ENCODE results near the gene MRPL12.

The MRPL12 gene

DNA sequence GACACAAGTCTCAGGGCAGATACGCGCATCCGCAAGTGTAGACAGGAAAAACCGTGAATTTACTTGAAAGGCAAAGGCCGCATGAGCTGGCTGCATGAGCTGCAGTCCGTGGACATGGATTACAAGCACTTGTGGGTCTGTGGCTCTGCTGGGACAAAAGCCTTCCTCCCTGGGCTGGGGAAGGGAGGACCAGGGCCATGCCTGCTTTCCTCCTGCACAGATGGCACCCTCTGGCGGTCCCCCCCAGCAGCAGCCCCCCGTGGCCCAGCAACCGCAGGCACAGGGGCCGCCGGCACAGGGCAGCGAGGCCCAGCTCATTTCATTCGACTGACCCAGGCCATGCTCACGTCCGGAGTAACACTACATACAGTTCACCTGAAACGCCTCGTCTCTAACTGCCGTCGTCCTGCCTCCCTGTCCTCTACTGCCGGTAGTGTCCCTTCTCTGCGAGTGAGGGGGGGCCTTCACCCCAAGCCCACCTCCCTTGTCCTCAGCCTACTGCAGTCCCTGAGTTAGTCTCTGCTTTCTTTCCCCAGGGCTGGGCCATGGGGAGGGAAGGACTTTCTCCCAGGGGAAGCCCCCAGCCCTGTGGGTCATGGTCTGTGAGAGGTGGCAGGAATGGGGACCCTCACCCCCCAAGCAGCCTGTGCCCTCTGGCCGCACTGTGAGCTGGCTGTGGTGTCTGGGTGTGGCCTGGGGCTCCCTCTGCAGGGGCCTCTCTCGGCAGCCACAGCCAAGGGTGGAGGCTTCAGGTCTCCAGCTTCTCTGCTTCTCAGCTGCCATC, 1.7 kb upstream of the MRPL12 start:
- no peak for DNase-seq

DNA sequence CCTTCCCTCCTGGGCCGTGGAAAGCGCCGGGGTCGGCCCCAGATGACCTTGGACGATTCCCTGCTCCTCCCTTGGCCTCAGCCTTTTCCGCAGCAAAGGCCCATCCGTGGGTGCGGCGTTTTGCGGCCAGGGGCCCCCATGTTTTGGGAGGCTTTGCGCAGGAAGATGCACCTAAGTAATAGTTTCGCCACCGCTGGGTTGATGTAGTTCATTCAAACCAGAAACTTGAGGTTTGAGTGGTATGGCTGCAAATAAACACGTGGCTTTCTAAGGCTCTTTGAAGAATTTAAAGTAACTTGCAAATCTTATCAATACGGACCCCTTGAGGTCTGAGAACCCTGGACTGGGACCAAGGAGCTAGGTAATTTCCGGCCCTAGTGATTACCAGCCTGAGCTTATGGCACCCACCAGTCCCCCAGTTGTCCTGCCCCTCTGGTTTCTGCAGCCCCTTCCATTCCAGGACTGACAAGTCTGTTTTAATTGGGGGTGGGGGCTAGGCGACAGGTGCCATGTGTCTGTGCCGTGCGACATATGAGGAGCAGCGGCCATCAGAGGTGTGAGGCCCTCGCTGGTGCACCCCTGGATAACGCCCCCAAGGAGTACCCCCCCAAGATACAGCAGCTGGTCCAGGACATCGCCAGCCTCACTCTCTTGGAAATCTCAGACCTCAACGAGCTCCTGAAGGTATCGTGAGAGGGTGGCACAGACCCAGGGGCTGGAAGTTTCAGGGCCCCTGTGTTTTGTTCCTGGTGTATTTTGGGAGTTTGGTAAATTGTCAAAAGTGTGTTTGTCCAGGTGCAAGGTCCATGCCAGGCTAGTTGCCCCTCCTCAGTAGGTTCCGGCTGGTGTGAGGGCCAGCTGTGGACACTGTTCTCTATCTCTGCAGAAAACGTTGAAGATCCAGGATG, 834 bp downstream of the MRPL12 start:
- DNase-seq: no peak

DNA sequence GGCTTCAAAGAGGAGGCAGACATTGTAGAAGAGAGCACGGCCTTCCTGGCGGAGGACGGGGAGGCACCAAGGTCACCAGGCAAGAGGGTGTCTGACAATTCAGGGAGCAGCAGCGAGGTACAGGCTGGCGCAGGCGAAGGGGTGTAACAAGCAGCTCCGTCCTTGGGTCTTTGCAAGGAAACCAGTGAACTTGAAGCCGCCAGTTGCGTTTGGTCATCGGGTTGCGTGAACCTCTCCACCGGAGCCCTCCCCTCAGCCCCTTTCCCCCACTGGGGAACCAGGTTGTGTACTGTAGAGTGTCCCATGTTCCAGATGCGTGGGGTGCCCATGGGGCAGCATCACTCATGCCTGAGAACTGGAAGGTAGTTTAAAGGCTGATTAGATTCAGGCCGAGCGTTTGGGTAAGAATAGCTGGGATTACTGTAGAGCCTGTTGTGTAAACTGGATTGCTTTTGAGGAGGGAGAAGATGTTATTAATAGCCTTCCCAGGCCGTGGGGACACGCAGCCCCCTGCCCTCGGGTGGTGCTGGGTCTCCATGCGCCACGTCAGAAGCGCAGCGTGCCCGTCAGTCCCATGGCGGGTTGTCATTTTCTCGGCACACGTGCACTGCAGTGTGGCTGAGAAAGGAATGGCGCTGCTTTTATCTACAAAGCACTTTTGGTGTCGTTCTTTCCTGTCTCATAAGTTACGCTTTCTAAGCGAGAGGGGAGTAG, 2.5 kb downstream of the MRPL12 start:
- DNase-seq: no peak

DNA sequence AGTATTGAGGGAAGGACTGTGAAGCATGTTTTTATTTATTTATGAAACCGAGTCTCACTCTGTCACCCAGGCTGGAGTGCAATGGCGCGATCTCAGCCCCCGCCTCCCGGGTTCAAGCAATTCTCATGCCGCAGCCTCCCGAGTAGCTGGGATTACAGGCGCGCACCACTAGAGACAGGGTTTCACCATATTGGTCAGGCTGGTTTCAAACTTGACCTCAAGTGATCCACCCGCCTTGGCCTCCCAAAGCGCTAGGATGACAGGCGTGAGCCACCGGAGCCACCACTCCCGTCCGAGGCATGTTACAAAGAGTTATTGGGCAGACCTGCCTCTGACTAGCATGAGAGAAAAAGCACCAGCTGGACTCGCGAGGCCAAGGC, 3.1 kb downstream of the MRPL12 start:
- DNase-seq: no peak

DNA sequence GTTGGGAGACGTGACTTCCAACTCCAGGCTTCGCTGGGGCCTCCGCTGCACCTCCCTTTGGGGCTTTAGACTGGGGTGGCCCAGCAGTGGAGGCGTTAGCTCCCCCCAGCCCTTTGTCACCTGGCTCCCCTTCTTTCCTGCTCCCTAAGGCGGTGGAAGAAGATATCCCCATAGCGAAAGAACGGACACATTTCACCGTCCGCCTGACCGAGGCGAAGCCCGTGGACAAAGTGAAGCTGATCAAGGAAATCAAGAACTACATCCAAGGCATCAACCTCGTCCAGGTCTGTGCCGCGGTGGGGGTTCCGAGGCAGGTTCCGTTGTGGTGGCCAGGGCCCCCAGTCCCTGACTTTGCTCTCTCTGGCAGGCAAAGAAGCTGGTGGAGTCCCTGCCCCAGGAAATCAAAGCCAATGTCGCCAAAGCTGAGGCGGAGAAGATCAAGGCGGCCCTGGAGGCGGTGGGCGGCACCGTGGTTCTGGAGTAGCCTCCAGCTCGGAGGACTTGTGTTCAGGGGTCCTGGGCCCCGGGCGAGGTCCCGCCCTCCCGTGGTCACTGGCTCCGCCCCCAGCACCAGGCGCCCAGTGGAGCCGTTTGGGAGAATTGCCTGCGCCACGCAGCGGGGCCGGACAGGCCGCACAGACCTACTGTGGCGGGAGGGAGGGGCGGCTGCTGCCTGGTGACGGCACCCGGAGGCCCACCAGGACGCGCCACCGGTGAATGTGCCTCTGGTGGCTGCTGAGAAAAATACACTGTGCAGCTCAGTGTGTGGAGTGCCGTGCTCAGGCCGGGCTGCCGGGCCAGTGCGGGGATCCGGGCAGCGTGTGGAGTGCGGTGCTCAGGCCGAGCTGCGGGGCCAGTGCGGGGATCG, 3.8 kb downstream of the MRPL12 start:
- no peak for DNase-seq

DNA sequence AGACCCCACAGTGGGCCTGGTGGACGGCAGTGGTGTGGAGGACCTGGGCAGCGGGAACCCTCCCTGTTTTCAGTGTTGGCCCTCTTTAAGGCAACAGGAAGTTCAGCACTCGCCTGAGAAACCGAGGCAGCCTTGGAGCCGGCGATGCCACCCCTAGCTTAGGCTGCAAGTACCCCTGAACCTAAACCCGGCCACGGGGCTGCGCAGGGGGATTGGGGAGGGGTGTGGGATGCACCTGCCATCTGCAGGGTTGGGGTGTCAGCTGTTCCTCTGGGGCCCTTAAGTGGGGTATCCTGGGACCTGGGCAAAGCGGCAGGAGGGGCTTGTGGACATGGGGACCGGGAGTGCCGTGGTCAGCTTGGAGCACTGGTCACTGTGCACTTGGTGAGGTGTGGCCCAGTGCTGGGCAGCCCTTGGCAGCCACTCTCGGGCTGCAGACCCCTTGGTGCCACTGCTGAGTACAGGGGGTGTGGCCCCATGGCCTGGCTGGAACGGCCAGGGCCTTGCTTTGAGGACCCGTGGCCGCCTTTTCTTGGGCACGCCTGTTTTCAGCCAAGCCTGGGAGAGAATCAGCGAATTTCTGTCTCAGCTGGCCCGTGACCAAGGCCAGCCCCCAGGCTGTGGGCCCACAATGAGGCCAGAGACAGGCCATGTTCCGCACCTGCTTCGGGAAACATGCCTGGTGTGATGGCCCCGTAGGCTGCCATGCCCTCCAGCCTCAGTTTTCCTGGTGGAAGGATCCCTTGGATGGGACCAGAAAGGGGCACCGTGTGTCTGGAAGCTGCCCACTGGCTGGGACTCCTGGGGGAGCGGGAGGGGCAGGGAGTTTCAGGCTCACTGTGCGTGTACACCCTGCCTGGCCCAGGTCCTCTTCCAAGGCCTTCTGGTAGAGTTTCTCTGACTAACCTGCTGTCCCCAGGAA, 4.8 kb downstream of the MRPL12 start:
- no peak for DNase-seq

DNA sequence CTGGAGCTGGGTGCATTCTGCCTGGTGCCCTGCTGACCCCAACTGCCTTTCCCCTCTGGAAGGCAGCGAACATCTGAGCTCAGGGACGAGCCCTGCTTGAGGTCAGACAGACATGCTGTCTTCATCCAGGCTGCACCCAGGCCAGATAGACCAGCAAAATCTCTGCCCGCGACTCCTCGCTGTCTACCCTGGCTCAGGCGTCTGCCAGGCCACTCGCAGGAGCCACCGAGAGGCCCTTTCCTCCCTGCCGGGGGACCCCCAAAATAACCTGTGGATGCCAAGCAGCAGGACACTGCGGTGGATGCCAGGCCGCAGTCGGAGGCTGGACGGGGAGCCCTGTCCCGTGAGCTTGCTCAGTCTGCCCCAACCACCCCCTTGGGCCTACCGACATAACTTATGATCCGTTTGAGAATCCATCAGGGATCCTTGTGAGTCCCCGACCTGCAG, 5.6 kb downstream of the MRPL12 start:
- DNase-seq: no peak

DNA sequence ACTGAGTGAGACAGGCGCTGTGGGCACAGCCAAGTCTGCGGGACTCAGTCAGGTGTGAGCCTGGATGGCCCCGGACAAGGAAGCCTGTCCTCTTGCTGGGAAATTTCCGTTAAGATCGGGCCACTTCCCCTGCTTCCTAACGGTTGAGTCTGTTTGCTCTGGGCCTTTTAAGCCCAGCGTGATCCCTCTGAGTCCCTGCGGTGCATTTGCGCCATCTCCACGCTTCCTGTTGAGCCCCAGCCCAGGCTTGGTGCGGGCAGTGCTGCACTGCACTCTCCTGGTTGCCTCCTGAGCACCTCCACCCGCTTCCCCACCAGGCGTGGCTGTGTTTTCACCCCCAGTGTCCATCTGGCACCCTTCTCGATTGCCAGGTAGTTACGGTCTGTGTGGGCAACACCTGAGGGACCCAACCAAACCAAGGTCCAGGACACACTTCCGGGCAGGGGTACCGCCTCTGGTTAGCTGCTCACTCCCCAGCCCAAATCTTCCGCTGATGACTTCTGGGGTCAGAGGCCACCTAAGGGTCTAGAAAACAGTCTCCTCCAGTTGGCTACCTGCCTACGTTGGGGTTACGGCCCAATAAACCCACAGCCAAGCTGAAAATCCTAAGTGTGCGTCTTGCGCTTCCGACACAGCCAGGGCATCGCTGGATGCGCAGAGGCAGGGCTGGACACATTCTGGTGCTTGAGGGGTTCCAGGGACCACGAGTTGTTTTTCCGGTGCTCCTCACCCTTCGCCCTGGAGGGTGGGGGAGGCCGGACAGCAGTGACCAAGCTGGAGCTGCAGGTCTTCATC, 7.5 kb downstream of the MRPL12 start:
- no peak for DNase-seq

DNA sequence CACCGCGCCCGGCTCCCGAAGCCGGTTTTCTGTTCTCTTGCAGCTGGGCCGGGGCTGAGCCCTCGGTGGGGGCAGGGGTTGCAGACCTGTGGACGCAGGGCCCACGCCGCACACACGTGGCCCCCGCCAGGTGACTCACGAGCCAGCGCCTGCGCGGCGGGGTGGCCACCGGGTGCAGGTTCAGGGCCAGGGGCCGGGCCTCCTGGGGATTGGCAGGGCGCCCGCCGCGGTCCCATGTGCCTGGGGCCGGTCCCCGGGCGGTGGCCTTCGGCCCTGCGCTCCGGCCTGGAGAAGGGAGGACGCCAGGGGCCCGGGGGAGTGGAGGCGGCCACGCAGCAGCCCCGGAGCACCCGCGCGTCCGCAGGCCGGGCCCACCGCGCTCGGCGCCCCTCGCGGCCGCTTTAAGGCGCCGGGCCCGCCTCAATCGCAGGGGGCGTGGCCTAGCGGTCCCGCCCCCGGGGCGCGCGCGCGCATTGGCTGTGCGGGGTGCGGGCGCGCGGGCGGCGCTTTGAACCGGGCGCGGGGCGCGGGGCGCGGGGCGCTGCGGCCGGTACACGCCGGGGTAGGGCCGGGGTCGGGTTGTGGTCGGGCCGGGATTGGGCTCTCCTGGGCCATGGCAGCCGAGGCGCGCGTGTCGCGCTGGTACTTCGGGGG, 8.8 kb downstream of the MRPL12 start, which contains the start of gene SLC25A10:
SLC25A10 (plus strand) TSS at position 471 of the 654 bp plus-strand sequence; CDS start at position 614, 143 bp downstream.
- DNase-seq: peak; percentile 74

DNA sequence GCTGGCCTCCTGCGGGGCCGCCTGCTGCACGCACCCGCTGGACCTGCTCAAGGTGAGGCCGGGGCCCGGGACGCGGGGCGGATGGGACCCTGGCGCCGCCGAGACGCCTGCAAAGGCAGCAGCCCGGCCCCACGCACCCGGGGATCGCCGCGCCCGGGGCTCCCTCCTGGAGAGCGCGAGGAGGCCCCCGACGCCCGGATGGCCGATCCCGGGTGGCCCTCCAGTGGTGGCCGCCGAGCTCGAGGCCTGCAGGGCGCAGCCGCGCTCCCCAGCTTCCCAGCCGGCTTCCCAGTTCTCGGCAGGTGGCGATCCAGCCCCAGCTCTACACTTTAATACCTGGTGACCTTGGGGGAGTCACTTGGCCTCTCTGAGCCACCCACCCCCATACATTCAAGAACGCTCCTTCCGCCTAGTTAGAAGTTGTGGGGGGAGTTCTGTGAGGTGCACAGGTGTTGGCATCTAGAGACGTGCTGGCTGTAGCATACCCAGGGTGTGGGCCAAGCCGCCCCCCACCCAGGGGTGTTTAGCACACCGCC, 9.4 kb downstream of the MRPL12 start:
- DNase-seq: peak; percentile 10

DNA sequence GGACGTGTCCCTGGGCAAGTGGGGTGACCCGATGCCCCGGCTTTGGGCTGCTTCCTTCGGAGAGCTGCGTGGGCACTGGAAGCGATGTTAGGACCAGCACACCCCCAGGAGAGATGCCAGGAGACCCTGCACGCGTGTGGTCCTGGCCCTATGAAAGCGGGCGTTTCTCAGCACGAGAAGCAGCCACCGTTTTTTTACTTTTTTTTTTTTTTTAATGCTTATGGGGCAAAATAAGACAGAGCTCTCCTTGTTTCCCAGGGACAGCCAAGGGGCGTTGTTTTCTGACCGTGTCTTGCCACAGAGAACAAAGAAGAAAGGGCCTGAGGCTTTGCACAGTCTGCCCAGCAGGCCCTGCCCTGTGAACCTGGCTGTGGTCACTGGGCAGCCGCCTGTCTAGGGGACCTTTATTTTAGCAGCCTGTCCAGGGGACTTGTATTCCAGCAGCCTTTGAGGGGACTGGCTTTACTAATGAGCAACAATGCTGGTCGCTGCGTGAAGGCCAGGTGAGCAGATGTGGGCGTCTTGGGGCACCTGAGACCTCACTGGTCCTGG, 9.9 kb downstream of the MRPL12 start:
- DNase-seq: no peak

DNA sequence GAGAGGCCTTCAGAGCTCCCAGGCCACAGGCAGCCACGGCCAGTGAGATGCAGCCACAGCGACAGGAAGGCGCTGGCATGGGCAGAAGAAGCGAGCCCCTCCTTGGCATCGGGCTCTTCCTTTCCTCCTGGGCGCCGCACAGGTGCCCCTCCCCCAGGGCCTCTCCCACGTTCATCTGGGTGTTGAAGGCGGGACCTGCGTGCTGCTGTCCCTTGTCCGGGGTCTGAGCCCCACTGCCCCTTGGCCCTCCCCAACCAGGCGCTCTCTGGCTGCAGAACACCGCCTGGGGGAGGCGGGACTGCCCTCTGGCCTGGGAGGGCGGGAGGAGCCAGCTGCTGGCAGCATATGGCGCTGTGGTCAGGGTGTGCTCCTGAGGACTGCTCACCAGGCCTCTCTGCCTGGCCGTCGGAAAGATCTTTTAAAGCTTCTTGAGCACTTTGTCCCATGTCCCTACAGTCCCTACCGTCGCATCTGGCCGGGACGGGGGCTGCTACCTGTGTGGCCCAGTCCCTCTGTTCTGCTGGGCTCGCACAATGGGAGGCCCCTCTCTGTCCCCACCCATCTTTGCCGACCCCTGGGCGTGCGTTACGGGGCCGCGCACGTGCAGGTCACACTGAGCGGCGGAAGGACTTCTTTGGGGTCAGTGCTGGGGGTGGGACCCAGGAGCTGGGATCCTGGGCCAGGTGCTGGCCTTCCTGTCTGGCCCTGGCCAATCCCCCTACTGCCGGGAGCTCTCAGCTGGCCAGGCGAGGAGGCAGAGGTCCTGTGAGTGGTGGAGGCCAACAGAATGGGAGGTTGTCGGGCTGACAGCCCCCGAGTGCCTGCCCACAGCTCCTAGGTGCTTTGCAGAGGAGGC, 10.6 kb downstream of the MRPL12 start:
- no peak for DNase-seq

DNA sequence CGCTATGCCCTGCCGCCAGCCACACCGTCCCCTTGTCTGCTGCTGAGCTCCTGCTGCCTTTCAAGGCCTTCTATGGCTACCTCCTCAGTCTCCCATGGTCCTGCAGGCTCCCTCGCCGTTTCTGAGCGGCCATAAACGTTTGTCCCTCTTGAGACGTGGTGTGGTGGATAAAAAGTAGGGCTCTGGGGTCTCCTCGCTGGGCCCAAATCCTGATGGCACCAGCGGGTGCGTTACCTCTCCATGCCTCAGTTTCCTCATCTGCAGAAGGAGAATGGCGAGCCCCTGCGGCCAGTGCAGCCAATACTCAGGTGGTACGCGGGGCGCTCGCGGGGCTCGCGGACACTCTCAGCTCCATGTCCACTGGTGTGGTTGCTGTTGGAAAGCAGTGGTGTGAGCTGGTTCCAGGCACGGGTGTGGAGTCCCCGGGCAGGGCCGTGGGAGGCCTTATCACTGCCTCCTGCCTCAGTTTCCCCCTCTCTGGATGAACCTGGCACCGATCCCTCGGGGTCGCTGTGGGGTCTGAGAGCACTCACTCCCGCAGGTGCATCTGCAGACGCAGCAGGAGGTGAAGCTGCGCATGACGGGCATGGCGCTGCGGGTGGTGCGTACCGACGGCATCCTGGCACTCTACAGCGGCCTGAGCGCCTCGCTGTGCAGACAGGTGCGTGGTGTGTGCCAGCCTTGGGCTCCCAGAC, 11.4 kb downstream of the MRPL12 start:
- no peak for DNase-seq

DNA sequence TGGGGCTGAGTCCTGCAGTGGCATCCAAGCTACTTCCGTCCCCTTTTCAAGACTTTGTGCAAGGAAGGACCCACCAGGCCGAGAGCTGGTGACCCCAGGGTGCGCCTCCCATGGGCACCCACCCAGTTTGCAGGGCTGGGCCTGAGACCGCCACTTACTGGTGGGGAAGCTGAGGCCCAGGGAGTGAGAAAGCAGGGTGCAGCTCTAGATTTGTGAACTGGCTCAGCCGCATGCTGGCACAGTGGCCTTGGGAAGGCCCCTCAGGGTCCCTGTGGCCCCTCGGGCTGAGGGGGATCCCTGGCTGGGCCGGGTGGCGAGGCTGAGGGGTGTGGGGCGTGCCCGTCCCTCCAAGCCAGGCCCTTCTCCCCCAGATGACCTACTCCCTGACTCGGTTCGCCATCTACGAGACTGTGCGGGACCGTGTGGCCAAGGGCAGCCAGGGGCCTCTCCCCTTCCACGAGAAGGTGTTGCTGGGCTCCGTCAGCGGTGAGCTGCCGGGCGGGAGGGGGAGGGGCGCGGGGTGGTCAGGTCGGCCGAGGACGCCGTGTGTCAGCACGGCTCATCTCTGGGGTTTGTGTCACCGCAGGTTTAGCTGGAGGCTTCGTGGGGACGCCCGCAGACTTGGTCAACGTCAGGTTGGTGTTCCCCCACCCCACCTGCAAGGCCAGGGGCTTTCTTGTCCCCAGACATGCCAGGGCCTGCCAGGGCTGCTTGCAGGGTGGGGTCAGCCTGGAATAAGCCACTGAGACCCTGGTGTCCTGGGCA, 12.1 kb downstream of the MRPL12 start:
- no peak for DNase-seq

DNA sequence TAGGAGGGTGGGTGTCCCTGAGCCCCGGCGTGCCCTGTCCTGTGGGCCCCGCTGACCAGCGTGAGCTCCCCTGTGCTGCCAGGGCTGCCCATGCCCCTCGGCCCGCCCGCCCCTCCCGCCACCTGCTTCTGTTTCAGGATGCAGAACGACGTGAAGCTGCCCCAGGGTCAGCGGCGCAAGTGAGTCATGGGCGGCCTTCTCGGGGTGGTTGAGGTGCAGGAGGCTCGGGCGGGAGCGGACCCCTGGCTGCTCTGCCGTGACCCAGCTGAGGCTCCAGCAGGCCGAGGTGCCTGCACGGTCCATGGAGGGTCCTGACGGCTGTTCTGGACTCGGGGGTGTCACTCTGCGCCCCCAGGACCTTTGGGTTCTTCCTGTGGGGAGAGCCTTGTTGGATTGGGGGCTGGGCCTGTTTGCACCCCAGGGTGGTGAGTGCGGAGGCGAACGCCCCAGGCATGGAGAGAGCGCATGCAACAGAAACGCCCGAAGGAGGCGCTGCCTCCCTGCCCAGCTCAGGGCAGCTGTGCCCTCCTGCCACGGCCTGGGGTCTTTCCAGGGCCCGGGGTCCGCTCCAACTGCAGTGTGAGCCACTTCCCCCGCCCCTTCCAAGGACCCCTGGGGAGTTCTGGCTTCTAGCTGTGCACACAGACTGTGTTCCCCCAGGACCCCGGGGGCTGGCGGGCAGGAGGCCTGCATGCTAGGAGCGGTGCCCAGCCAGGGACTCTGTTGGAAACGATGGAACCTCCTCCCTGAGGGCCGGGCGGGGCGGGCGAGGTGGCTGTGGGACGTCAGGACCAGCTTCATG, 12.9 kb downstream of the MRPL12 start:
- no peak for DNase-seq

DNA sequence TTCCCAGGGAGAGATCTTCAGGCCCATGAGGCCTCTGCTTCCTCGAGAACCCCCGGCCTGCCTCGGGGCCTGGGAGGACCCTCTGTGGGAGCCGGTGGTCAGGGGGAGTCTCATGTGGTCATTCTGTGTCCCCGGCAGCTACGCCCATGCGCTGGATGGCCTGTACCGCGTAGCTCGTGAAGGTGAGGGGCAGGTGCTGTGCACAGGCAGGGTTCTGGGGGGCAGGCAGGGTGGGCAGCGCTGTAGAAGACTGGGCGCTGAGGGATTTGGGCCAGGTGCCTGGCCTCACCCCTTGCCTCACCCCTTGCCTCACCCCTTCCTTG, 13.5 kb downstream of the MRPL12 start:
- no peak for DNase-seq

Data from fibroblast of skin of abdomen (primary cell).